Measurements from ENCODE around the gene ACVR2A. TPM values are rescaled to one million over a fixed set of nuclear protein-coding genes. Genes with fewer than 3 reads are reported as not detected.

The ACVR2A gene
- polyA plus RNA-seq, 1 donor (not counting 4 experiments of a cell fraction or from before 2014, with no cell fraction given) = 6.6 TPM

DNA sequence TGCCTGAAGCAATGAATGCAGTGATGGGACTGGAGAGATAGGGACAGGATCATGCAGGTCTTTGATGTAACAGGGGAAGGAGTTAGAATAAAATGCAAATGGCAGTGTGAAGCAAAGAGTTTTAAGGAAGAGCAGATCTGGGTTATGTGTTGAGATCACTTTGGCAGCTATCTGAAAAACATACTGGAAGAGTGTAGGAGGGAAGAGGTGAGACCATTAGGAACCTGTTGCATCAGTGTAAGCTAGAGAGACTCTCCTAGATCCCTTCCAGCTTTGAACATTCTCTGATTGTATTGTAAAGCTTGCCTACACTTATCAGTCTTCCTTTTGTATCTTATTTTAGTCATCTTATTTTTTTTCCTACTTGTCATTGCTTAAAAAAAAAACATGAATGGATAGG lies 10.5 kb downstream of the ACVR2A start:
- H3K4me1 ChIP-seq (ENCODE audit: control insufficient read depth, extremely low read depth, insufficient read depth, low read length) = no peaks in the 10 kb centered on the region
- FAIRE-seq = no peak
- no peaks in the 10 kb centered on the region for H3K9me1 ChIP-seq (ENCODE audit: control insufficient read depth, extremely low read depth, insufficient read depth, low read length)
- H3K36me3 ChIP-seq (ENCODE audit: control insufficient read depth in 2 of 2, extremely low read depth in 1 of 2, insufficient read depth in 2 of 2, low read length in 2 of 2) = no peaks in the 10 kb centered on the region
- H4K20me1 ChIP-seq (ENCODE audit: control insufficient read depth, extremely low read depth, insufficient read depth, low read length) = no peaks in the 10 kb centered on the region
- H3K79me2 ChIP-seq (ENCODE audit: control insufficient read depth, insufficient read depth, low read length) = peaks cover 43% of the 10 kb centered on the region
- no peak overlapping the region for H3K4me3 ChIP-seq (ENCODE audit: control insufficient read depth in 2 of 3, extremely low read depth in 1 of 3, insufficient read depth in 2 of 3, low read depth in 1 of 3, low read length in 3 of 3)
- H3K9ac ChIP-seq (ENCODE audit: control insufficient read depth, extremely low read depth, insufficient read depth, low read length) = no peak overlapping the region
- dilution Hi-C loops (cut with MboI; ENCODE audit: extremely low pct_ligation_motif_present, low sequenced_read_pairs) = no loop called here
- H3K27me3 ChIP-seq (ENCODE audit: control insufficient read depth, extremely low read depth, insufficient read depth, low read length) = no peaks in the 10 kb centered on the region
- no peak overlapping the region for H2AFZ ChIP-seq (ENCODE audit: control insufficient read depth, low read length)
- no peak overlapping the region for H3K4me2 ChIP-seq (ENCODE audit: control insufficient read depth, extremely low read depth, insufficient read depth, low read depth, low read length)
- DNase-seq (ENCODE audit: low read depth, low spot score) = no peak
- TF ChIP-seq, protein P1, sequence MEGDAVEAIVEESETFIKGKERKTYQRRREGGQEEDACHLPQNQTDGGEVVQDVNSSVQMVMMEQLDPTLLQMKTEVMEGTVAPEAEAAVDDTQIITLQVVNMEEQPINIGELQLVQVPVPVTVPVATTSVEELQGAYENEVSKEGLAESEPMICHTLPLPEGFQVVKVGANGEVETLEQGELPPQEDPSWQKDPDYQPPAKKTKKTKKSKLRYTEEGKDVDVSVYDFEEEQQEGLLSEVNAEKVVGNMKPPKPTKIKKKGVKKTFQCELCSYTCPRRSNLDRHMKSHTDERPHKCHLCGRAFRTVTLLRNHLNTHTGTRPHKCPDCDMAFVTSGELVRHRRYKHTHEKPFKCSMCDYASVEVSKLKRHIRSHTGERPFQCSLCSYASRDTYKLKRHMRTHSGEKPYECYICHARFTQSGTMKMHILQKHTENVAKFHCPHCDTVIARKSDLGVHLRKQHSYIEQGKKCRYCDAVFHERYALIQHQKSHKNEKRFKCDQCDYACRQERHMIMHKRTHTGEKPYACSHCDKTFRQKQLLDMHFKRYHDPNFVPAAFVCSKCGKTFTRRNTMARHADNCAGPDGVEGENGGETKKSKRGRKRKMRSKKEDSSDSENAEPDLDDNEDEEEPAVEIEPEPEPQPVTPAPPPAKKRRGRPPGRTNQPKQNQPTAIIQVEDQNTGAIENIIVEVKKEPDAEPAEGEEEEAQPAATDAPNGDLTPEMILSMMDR (optimal IDR thresholded peaks at IDR 0.05 in 1 of 3, IDR thresholded peaks at IDR 0.05 in 1 of 3, conservative IDR thresholded peaks at IDR 0.05 in 1 of 3; ENCODE audit: extremely low read depth in 1 of 3, insufficient read depth in 2 of 3, low read length in 3 of 3) = no peak
- no peak for TF ChIP-seq EZH2 (IDR thresholded peaks at IDR 0.05; ENCODE audit: low read length)
- H3K9me3 ChIP-seq (ENCODE audit: control insufficient read depth, low read depth, low read length) = no peaks in the 10 kb centered on the region
- no peak overlapping the region for H3K27ac ChIP-seq (ENCODE audit: control insufficient read depth, insufficient read depth, low read length)

DNA sequence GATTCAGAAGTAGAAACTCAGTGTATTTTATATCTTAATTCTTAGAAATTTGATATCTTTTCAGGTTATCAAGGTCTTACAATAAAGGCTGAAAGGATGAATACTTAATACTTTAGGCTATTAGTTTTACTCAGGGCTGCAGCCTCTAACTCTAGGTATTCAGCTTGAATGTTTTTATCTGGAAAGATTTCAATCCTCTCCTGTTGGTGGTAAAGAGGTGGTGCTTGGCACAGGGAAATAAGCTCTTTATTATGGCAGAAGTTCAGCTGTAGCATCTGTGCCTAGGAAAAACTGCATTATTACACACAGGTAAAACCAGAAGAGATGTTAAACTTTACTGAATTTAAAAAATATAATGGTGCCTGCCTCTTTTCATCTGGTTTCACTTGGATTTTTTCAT lies 11.1 kb downstream of the ACVR2A start:
- dilution Hi-C loops (cut with MboI; ENCODE audit: extremely low pct_ligation_motif_present, low sequenced_read_pairs) = no loop called here
- no peaks in the 10 kb centered on the region for H3K27me3 ChIP-seq (ENCODE audit: control insufficient read depth, extremely low read depth, insufficient read depth, low read length)
- H3K4me3 ChIP-seq (ENCODE audit: control insufficient read depth in 2 of 3, extremely low read depth in 1 of 3, insufficient read depth in 2 of 3, low read depth in 1 of 3, low read length in 3 of 3) = no peak overlapping the region
- DNase-seq (ENCODE audit: low read depth, low spot score) (no peak), FAIRE-seq (no peak)
- H4K20me1 ChIP-seq (ENCODE audit: control insufficient read depth, extremely low read depth, insufficient read depth, low read length) = no peaks in the 10 kb centered on the region
- no peaks in the 10 kb centered on the region for H3K36me3 ChIP-seq (ENCODE audit: control insufficient read depth in 2 of 2, extremely low read depth in 1 of 2, insufficient read depth in 2 of 2, low read length in 2 of 2)
- H2AFZ ChIP-seq (ENCODE audit: control insufficient read depth, low read length) = no peak overlapping the region
- no peak overlapping the region for H3K9ac ChIP-seq (ENCODE audit: control insufficient read depth, extremely low read depth, insufficient read depth, low read length)
- H3K79me2 ChIP-seq (ENCODE audit: control insufficient read depth, insufficient read depth, low read length) = peaks cover 39% of the 10 kb centered on the region
- H3K27ac ChIP-seq (ENCODE audit: control insufficient read depth, insufficient read depth, low read length) = no peak overlapping the region
- H3K9me3 ChIP-seq (ENCODE audit: control insufficient read depth, low read depth, low read length) = no peaks in the 10 kb centered on the region
- H3K9me1 ChIP-seq (ENCODE audit: control insufficient read depth, extremely low read depth, insufficient read depth, low read length) = no peaks in the 10 kb centered on the region
- H3K4me2 ChIP-seq (ENCODE audit: control insufficient read depth, extremely low read depth, insufficient read depth, low read depth, low read length) = no peak overlapping the region
- H3K4me1 ChIP-seq (ENCODE audit: control insufficient read depth, extremely low read depth, insufficient read depth, low read length) = no peaks in the 10 kb centered on the region
- TF ChIP-seq EZH2 (IDR thresholded peaks at IDR 0.05; ENCODE audit: low read length) = no peak
- TF ChIP-seq, protein P1 (optimal IDR thresholded peaks at IDR 0.05 in 1 of 3, IDR thresholded peaks at IDR 0.05 in 1 of 3, conservative IDR thresholded peaks at IDR 0.05 in 1 of 3; ENCODE audit: extremely low read depth in 1 of 3, insufficient read depth in 2 of 3, low read length in 3 of 3) = no peak
